TTC549 (cell line): ENCODE measurements around the gene TULP3.

Experiments
- FAIRE-seq: peaks from 2 replicates; lab custom pipeline; 2012; peaks lifted over from hg19 to GRCh38; lab: Jason Lieb, UNC

The TULP3 gene

GRCh38 chr12:2934371-2934770, 43.7 kb downstream of the TULP3 start:
- no peak for FAIRE-seq

DNA sequence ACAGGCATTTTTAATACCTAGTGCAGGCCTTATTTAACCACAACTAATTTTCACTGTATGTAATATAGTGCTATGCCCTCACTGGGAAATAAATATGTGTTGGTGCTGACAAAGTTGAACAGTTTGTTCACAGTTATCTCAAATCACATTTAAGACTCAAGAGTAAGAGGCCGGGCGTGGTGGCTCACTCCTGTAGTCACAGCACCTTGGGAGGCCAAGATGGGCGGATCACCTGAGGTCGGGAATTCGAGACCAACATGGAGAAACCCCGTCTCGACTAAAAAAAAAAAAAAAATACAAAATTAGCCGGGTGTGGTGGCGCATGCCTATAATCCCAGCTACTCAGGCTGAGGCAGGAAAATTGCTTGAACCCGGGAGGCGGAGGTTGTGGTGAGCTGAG, 45.6 kb downstream of the TULP3 start:
- no peak for FAIRE-seq

DNA sequence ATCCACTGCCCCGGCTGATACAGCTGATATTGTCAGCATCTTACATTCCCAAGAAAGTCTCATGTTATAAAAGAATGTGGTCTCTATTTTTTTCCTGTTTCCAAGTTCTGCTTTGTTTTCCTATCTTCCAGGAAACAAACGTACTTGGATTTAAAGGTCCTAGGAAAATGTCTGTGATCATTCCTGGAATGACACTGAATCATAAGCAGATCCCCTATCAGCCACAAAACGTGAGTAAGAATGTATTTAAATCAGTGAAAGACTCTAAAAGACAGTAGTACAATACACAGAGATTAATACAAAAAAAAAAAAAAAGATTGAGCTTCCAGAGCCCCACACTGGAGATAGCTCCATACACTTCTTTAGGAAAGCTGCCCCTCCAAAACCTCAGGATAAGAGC, 46.8 kb downstream of the TULP3 start:
- FAIRE-seq = no peak

DNA sequence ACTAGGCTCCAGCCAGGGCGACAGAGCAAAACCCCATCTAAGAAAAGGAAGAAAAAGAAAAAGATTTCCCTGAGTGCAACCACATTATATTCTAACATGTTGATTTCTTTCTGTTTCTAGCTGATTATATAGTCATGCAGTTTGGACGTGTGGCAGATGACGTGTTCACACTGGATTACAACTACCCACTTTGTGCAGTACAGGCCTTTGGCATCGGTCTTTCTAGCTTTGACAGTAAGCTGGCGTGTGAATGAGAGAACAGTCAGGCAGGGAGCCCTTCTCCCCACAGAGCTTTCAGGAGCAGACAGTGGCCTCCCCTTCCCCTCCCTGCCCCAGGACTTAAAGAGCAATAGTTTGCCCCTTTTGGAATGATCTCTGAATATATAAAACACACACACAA, 48.5 kb downstream of the TULP3 start:
- FAIRE-seq = no peak

DNA sequence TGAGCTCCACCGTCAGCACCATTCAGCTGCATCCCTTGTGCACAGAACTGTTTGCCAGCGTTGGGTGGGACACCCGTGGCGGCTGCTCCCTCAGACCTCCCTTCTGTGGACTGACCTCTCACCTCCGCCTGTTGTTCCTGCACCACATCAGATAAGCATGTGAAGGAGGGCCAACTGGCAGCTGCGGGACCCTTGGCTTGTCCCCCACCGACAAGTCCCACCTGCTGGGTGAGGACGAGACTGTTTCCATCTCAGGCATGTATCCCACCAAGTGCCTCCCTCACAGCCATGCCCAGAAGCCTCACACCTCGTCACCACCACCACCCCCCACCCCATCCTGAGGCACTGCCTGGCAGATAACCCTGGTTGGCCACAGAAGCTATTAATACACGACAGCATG, 49.9 kb downstream of the TULP3 start:
- FAIRE-seq = no peak

DNA sequence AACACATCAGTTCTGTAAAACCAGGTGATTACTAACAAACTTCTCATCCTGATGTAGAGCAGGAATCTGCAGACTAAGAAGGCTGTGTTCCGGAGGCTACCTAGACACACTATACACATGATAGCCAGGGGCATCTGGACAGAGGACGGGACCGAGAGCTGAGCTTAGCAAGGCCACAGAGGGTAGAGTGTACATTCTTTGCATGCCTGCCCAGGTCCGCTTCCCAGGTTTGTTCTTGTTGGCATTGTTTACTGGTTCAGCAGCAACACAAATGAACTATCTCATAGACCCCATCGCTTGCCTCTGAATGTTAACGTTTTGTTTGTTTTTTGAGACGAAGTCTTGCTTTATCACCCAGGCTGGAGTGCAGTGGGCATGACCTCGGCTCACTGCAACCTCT, 50.8 kb downstream of the TULP3 start:
- no peak for FAIRE-seq

DNA sequence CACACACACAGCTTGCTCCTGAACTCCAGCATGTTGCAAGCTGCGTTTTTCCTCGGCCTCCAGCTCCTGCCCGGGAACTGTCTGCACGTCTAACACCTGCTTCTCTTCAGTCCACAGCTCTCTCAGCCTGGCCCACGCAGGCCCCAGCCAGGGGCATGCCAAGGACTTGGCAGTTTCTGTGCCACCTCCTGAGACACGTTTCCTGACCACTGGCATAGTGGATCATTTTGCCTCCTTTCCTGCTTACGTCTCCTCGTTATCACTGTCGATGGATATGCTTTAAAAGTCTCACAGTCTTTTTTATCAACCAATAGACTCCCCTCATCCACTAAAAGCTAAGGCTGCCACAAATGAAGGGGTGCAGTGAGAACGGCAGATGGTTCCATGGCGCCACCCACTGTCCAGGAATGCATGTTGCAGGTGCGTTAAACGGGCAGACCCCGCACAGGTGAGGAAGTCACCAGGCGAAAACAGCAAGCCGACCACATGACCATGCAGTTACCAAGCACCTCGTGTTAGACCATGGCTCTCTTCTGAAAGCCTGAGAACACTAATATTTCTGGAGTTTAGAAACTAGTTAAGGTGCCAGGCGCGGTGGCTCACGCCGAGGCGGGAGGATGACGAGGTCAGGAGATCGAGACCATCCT, 53.8 kb downstream of the TULP3 start:
- FAIRE-seq = no peak

- no peak for FAIRE-seq
These were observed 58.7 kb downstream of the TULP3 start for GRCh38 chr12:2949411-2949810.

DNA sequence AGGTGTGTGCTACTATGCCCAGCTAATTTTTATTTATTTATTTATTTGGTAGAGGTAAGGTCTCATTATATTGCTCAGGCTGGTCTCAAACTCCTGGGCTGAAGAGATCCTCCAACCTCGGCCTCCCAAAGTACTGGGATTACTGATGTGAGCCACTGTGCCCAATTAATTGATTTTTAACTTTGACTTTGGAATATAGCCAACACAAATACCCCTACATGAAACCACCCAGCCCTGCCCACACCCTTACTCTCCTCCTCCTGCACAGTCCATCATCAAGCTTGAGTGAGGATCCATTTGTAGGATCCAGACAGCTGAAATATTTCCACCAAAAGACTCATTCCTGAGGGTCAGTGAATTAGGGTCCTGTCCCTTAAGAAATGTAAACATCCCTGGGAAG, 65.2 kb downstream of the TULP3 start:
- no peak for FAIRE-seq

DNA sequence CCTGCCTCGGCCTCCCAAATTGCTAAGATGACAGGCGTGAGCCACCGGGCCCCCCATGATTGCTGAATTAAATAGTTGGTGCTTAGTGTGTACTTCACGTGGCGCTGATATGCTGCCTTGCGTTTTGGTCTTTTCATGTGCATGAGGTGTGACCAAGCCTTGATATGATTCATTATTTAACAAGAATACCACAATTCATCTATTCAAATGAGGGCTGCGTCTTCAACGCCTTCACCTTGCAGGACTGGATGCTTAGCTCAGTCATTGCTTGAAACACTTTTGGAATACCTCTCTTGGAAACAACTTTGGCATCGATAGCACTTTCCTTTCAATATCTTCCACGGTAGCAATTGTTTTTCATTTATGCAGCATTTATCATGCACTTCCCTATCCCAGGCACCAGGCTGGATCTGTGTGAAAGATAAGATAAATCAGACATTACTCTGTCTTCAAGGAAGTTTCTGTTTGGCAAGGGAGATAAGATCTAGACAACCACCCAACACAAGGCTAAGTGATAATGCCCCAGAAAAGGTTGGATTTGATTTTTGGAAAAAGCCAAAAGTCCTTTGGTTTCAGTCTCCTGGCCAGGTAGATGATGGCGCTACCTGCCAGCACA, 67.2 kb downstream of the TULP3 start:
- FAIRE-seq = no peak

GRCh38 chr12:2958432-2959191, 67.9 kb downstream of the TULP3 start:
- FAIRE-seq = no peak

DNA sequence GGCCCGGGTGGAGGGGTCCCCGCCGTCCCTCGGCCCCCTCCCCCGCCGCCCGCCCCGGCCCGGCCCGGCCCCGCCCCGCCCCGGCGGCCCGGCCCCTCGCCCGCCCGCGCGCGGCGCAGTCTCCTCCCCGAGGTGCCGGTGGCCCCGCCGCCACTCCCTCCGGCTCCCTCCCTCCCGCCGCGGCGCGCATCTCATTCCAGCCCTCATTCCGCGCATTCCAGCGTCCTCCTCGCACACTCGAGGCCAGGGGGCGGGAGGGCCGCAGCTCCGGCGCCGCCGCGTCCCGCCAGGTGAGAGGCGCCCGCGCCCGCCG, 68.5 kb downstream of the TULP3 start, which contains the start of gene TEAD4:
Gene TEAD4 (plus strand): TSS at position 206 of the 313 bp plus-strand sequence.
- no peak for FAIRE-seq

DNA sequence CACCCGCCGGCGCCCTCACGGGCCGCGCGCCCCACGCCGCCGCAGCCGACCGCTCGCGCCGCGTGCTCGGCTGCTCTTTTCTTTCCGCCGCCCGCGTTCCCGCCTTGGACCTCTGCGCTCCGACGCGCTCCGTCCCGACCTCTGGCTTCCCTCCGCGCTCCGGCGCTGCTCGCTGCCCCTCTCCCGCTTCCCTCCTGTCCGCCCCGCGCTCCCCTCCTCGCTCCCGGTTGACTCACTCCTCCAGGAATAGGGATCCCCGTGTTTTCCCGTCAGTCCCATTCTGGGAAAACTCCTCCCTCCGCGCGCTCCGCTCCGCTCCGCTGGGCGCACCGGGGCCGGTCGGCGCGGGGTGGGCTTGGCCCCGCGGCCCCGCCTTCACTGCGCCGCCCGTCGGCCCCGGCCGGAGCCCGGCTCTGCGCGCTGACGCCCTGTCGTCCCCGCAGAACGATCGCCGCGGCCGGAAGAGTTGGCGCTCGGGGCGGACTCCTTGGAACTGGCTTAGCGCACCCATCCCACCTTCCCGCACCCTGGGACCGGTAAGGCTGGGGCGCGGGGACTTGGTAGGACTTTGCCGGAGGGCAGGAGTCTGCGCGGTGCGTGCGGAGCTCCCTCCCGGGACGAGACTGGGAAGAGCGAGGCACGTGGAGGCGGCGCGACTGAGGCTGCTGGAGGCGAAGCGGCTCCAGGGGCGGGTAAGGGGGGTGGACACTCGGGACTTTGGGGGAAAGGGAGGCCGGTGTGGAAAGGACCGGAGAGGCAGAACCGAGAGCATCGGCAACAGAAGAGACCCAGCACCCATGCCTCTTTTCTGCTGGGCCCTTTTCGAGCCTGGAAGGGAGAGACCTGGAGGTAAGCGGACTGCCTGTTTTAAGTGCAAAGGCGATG, 69.1 kb downstream of the TULP3 start:
- FAIRE-seq = no peak

DNA sequence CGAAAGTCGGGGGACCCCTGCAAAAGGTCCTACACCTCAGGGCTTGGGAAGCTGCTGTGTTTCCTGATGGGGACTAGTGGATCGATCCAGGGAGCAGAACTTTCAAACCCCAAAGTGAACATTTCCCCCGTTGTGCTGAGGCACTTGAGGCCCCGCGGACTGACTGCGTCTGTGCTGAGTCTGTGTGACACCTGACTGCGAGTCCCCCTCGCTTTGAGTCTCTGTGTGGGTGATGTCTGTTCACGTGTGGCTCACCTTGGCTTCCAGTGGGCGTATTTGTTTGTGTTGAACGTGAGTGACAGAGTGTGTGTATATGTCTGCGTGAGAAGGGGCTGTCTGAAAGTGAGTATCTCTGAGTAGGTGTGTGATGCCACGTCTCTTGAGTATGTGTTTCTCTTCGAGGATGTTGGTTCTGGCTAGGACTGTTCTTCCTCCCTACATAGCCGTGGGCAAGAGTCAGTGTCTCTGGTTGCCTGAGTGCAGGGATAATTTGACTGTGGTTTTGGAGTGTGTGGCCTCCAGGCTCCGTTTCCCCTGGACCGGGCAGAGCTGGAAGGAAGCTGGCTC, 69.8 kb downstream of the TULP3 start:
- no peak for FAIRE-seq

GRCh38 chr12:2960996-2961616, 70.4 kb downstream of the TULP3 start:
- no peak for FAIRE-seq

GRCh38 chr12:2961705-2962104, 71.0 kb downstream of the TULP3 start:
- FAIRE-seq = no peak

GRCh38 chr12:2963154-2963759, 72.6 kb downstream of the TULP3 start:
- FAIRE-seq = no peak

DNA sequence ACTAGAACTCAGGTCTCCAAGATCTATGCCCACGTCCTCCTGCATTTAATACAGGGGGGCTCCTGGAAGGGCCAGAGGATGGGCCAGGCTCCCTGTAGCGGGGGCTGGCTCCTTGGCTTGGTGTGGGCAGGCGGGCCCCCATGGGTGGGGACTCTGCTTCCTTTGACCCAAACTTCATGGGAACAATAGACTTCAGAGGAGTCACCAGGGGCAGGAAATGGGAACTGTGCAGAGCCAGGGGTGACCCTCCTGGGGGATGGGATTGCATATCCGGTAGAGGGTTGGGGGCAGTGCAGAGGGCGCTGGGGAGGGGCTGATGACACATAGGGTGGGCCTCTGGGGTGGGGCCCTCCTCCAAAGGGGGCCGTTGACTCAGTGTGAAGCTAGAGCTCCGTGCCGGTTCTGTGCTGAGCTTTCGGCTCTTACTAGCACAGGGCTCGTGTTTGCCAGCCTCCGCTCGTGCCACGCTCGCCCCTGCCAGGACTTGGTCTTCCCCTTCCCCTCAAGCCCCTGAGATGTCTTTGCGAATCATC, 73.1 kb downstream of the TULP3 start:
- no peak for FAIRE-seq

DNA sequence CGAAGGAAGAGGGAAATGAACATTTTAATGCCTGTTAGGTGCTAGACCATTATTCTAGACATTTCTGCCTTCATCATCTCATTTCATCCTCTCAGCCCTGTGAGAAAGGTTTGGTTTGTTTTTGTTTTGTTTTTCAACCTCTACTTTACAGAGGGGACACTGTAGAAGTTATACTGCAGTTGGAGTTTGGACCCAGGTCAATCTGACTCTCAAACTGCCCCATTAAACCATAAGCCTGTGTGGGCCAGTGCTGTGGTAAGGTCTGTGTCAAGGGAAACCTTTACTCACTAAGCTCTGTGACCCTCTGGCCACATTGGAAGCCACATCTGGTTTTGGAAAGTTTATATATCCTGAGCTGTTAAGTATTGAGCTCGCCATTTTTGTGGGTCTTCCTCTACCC, 77.0 kb downstream of the TULP3 start:
- FAIRE-seq = no peak

DNA sequence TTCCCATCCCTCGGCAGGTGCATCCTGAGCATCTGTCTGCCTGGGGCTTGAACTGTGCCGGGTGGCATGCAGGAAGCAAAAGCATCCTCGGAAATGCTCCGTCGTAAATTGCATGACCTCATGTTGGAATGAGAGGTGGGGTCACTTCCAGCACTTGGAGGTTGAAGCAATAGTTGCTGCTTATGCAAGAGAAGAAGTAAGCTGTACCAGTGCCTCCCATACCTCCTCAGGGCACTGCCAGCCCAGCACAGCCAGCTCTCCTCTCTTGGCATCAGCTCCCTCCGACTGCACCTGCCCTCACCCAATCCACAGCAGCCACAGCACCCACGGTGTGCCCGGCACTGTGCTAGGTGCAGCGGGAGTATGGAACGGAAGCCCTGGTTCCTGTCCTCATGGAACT, 80.1 kb downstream of the TULP3 start:
- FAIRE-seq = no peak

GRCh38 chr12:2973566-2973965, 82.9 kb downstream of the TULP3 start:
- no peak for FAIRE-seq
